ENCODE results near the gene BTK.

- no peak for TF ChIP-seq POLR2A (IDR thresholded peaks at IDR 0.05)
- TF ChIP-seq, protein P1, sequence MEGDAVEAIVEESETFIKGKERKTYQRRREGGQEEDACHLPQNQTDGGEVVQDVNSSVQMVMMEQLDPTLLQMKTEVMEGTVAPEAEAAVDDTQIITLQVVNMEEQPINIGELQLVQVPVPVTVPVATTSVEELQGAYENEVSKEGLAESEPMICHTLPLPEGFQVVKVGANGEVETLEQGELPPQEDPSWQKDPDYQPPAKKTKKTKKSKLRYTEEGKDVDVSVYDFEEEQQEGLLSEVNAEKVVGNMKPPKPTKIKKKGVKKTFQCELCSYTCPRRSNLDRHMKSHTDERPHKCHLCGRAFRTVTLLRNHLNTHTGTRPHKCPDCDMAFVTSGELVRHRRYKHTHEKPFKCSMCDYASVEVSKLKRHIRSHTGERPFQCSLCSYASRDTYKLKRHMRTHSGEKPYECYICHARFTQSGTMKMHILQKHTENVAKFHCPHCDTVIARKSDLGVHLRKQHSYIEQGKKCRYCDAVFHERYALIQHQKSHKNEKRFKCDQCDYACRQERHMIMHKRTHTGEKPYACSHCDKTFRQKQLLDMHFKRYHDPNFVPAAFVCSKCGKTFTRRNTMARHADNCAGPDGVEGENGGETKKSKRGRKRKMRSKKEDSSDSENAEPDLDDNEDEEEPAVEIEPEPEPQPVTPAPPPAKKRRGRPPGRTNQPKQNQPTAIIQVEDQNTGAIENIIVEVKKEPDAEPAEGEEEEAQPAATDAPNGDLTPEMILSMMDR (IDR thresholded peaks at IDR 0.05), result no peak
Observed at GRCh38 chrX:101429934-101430333, 43.9 kb upstream of the BTK start.

Measured in lower leg skin (tissue), 3 donors.